ENCODE results near the gene C18orf54. TPM values are rescaled to one million over a fixed set of nuclear protein-coding genes. Genes with fewer than 3 reads are reported as not detected.
"Not testable (repeated sequence)": the region's sequence is repeated elsewhere in the genome, so short reads cannot be mapped to it uniquely, and the experiment has no call there.

C18orf54 gene
- polyA plus RNA-seq (2013, experiment 1 of 2) = 3.9 TPM
- 4.1 TPM for polyA plus RNA-seq (2013, experiment 2 of 2)

DNA sequence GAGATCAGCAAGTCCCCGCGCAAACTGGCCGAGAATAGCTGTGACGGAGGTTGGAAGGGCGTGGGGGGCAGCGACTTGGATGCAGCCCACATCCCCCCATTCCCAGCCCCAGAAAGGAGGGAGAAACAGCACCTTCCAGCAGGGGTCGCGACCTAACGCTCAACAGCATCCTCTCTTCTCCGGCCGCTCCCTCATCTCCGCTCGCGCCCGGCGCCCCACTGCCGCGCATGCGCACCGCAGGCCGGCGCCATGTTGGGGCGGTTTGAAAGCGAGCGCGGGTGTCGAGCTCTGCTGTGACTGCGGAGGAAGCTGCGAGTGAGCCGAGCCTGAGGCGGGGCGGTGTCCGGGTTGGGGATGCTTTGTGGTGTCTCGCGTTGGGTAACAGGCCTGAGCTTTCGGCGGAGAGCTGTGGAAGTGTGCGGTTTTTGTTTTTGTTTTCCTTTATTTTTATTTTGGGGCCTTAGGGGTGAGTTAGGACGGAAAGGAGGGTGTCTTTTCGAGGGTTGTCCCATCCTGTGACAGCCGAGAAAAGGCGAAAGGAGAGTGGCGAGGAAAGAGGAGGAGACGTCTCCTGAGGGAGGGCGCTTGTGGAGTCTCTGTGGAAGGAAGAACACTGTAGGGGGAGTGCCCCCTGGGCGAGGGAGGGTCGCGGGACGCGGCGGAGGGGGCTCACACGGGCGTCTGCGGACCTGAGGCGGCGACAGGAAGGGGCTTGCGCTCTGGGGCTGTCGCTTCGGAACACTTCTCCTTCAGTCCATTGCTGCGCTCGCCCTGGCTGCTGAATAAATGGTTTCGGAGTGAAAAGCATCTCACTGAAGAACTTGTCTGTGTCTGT lies at the start of gene C18orf54, which contains the start of gene STARD6:
Gene C18orf54 (plus strand): TSS at position 247 of the 835 bp plus-strand sequence. CDS start 2,667 bp downstream, outside the sequence.
Gene STARD6 (minus strand): TSS at position 199 of the 835 bp plus-strand sequence. CDS start 3,285 bp downstream, outside the sequence.
- Histone ChIP-seq H3K9me3 (ENCODE audit: control insufficient read depth, low read length) (no peaks in the 10 kb centered on the region), H3K27me3 (ENCODE audit: control insufficient read depth in 1 of 2, insufficient read depth in 1 of 2, low read length in 2 of 2) (no peaks in the 10 kb centered on the region), H2AK5ac (ENCODE audit: low read length, severe bottlenecking) (no peak within 1 kb of the TSS), H3K79me1 (replicated peaks; ENCODE audit: low read length, poor library complexity, severe bottlenecking) (peaks cover 8% of the 10 kb centered on the region), H3K4me3 (ENCODE audit: insufficient read depth in 1 of 2, low read depth in 1 of 2, low read length in 2 of 2) (peak within 1 kb of the TSS; percentile 80 to 95), H3K4me1 (ENCODE audit: control insufficient read depth, insufficient read depth, low read depth, low read length) (no peaks in the 10 kb centered on the region), H4K91ac (ENCODE audit: low read length) (peak within 1 kb of the TSS; percentile 95), H3K18ac (ENCODE audit: low read depth in 1 of 2, low read length in 2 of 2) (peak within 1 kb of the TSS; percentile 46 to 54), H4K8ac (ENCODE audit: low read length) (peak within 1 kb of the TSS; percentile 91), H3K36me3 (ENCODE audit: control insufficient read depth in 1 of 2, insufficient read depth in 2 of 2, low read depth in 1 of 2, low read length in 2 of 2) (no peaks in the 10 kb centered on the region), H2BK15ac (ENCODE audit: low read depth, poor library complexity, severe bottlenecking) (peak within 1 kb of the TSS; percentile 1), H3K4me2 (ENCODE audit: low read length, poor library complexity, severe bottlenecking) (peak within 1 kb of the TSS; percentile 88), H2BK12ac (ENCODE audit: low read length in 2 of 2) (peak within 1 kb of the TSS in 1 of 2 experiments; percentile 7), H3K23ac (ENCODE audit: low read length in 2 of 2) (peak within 1 kb of the TSS in 1 of 2 experiments; percentile 89), H2BK120ac (ENCODE audit: low read depth, low read length) (peak within 1 kb of the TSS; percentile 91), H3K27ac (ENCODE audit: low read length, poor library complexity, severe bottlenecking) (peak within 1 kb of the TSS; percentile 54), H2AFZ (ENCODE audit: low read depth, low read length) (peak within 1 kb of the TSS; percentile 92), H3K14ac (ENCODE audit: low read length in 2 of 2) (peak within 1 kb of the TSS in 1 of 2 experiments; percentile 97), H2BK5ac (ENCODE audit: low read depth, low read length, poor library complexity, severe bottlenecking) (peak within 1 kb of the TSS; percentile 22), H3K9ac (ENCODE audit: low read length) (peak within 1 kb of the TSS; percentile 91), H3K4ac (ENCODE audit: low read depth in 1 of 2, low read length in 2 of 2) (peak within 1 kb of the TSS; percentile 36 to 79)
- under 1% methylated on average over 55 of the region's 62 CpGs for WGBS
- DNase-seq = peak; percentile 90

DNA sequence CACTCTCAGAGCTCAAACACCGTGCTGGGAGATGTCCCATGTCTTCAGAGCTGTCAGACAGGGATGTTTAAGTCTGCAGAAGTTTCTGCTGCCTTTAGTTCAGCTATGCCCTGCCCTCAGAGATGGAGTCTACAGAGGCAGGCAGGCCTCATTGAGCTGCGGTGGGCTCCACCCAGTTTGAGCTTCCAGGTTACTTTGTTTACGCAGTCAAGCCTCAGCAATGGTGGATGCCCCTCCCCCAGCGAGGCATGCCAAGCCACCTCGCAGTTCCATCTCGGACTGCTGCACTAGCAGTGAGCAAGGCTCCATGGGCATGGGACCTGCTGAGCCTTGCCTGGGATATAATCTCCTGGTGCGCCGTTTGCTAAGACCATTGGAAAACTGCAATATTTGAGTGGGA lies 48.1 kb upstream of the C18orf54 start:
- not testable (repeated sequence) for H2BK120ac ChIP-seq (ENCODE audit: low read depth, low read length); H3K36me3 ChIP-seq (ENCODE audit: control insufficient read depth in 1 of 2, insufficient read depth in 2 of 2, low read depth in 1 of 2, low read length in 2 of 2); H3K9me3 ChIP-seq (ENCODE audit: control insufficient read depth, low read length); H3K4me2 ChIP-seq (ENCODE audit: low read length, poor library complexity, severe bottlenecking); H3K4ac ChIP-seq (ENCODE audit: low read depth in 1 of 2, low read length in 2 of 2); H2BK5ac ChIP-seq (ENCODE audit: low read depth, low read length, poor library complexity, severe bottlenecking); DNase-seq; H3K27me3 ChIP-seq (ENCODE audit: control insufficient read depth in 1 of 2, insufficient read depth in 1 of 2, low read length in 2 of 2); H3K4me1 ChIP-seq (ENCODE audit: control insufficient read depth, insufficient read depth, low read depth, low read length); H4K8ac ChIP-seq (ENCODE audit: low read length); H2AFZ ChIP-seq (ENCODE audit: low read depth, low read length); H2BK15ac ChIP-seq (ENCODE audit: low read depth, poor library complexity, severe bottlenecking); H2AK5ac ChIP-seq (ENCODE audit: low read length, severe bottlenecking); H3K79me1 ChIP-seq (replicated peaks; ENCODE audit: low read length, poor library complexity, severe bottlenecking); H4K91ac ChIP-seq (ENCODE audit: low read length); H3K9ac ChIP-seq (ENCODE audit: low read length); H3K23ac ChIP-seq (ENCODE audit: low read length in 2 of 2); H2BK12ac ChIP-seq (ENCODE audit: low read length in 2 of 2); H3K14ac ChIP-seq (ENCODE audit: low read length in 2 of 2); H3K27ac ChIP-seq (ENCODE audit: low read length, poor library complexity, severe bottlenecking); H3K18ac ChIP-seq (ENCODE audit: low read depth in 1 of 2, low read length in 2 of 2); H3K4me3 ChIP-seq (ENCODE audit: insufficient read depth in 1 of 2, low read depth in 1 of 2, low read length in 2 of 2)
- WGBS = 82% methylated on average over 8 of the region's 8 CpGs

DNA sequence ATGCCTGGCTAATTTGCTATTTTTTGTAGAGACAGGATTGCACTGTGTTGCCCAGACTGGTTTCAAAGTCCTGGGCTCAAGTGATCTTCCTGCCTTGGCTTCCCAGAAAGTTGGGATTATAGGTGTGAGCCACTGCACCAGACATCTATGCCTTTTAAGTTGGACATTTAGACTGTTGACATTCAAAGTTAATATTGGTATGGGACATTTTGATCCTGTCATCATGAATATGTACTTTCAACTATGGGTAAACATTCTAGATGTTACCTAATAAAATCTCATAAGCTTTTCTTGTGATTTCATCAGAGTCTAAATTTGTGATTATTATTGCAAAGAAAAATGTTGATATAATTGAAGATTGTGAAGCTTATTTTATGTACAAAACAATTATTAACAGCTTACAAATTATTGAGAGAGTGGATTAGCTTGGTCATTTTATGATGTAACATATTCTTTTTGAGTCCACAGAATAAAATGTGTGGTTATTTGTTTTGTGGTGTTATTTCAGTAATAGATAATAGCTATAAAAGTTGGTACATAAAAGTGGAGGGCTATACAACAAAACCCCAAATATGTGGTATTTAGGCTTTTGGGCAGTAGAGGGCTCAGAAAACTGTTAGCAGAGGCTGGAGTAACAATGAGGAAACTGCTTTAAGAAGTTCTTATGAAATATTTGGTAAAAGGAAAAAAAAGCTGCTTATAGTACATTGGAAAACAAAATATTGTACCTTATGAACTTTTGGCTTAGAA lies 41.5 kb upstream of the C18orf54 start:
- no peaks in the 10 kb centered on the region for H3K79me1 ChIP-seq (replicated peaks; ENCODE audit: low read length, poor library complexity, severe bottlenecking)
- H2BK12ac ChIP-seq (ENCODE audit: low read length in 2 of 2) = no peak overlapping the region
- no peak overlapping the region for H2BK5ac ChIP-seq (ENCODE audit: low read depth, low read length, poor library complexity, severe bottlenecking)
- no peak overlapping the region for H4K91ac ChIP-seq (ENCODE audit: low read length)
- H3K27ac ChIP-seq (ENCODE audit: low read length, poor library complexity, severe bottlenecking) = no peak overlapping the region
- H3K4me1 ChIP-seq (ENCODE audit: control insufficient read depth, insufficient read depth, low read depth, low read length) = no peaks in the 10 kb centered on the region
- DNase-seq = no peak
- no peak overlapping the region for H3K9ac ChIP-seq (ENCODE audit: low read length)
- no peak overlapping the region for H2BK15ac ChIP-seq (ENCODE audit: low read depth, poor library complexity, severe bottlenecking)
- no peak overlapping the region for H3K18ac ChIP-seq (ENCODE audit: low read depth in 1 of 2, low read length in 2 of 2)
- H3K23ac ChIP-seq (ENCODE audit: low read length in 2 of 2) = no peak overlapping the region
- H3K4me3 ChIP-seq (ENCODE audit: insufficient read depth in 1 of 2, low read depth in 1 of 2, low read length in 2 of 2) = no peak overlapping the region
- H4K8ac ChIP-seq (ENCODE audit: low read length) = no peak overlapping the region
- H3K14ac ChIP-seq (ENCODE audit: low read length in 2 of 2) = no peak overlapping the region
- H3K9me3 ChIP-seq (ENCODE audit: control insufficient read depth, low read length) = peaks cover 14% of the 10 kb centered on the region
- no peak overlapping the region for H3K4ac ChIP-seq (ENCODE audit: low read depth in 1 of 2, low read length in 2 of 2)
- no peaks in the 10 kb centered on the region for H3K27me3 ChIP-seq (ENCODE audit: control insufficient read depth in 1 of 2, insufficient read depth in 1 of 2, low read length in 2 of 2)
- H3K36me3 ChIP-seq (ENCODE audit: control insufficient read depth in 1 of 2, insufficient read depth in 2 of 2, low read depth in 1 of 2, low read length in 2 of 2) = no peaks in the 10 kb centered on the region
- no peak overlapping the region for H2BK120ac ChIP-seq (ENCODE audit: low read depth, low read length)
- H3K4me2 ChIP-seq (ENCODE audit: low read length, poor library complexity, severe bottlenecking) = no peak overlapping the region
- no peak overlapping the region for H2AK5ac ChIP-seq (ENCODE audit: low read length, severe bottlenecking)
- no peak overlapping the region for H2AFZ ChIP-seq (ENCODE audit: low read depth, low read length)

GRCh38 chr18:54323561-54323960 lies 34.1 kb upstream of the C18orf54 start:
- H3K14ac ChIP-seq (ENCODE audit: low read length in 2 of 2) = no peak overlapping the region
- no peak overlapping the region for H3K18ac ChIP-seq (ENCODE audit: low read depth in 1 of 2, low read length in 2 of 2)
- H4K8ac ChIP-seq (ENCODE audit: low read length) = no peak overlapping the region
- no peak overlapping the region for H3K23ac ChIP-seq (ENCODE audit: low read length in 2 of 2)
- H3K4me3 ChIP-seq (ENCODE audit: insufficient read depth in 1 of 2, low read depth in 1 of 2, low read length in 2 of 2) = no peak overlapping the region
- H4K91ac ChIP-seq (ENCODE audit: low read length) = no peak overlapping the region
- no peak overlapping the region for H2AFZ ChIP-seq (ENCODE audit: low read depth, low read length)
- no peak overlapping the region for H2BK5ac ChIP-seq (ENCODE audit: low read depth, low read length, poor library complexity, severe bottlenecking)
- no peak overlapping the region for H2AK5ac ChIP-seq (ENCODE audit: low read length, severe bottlenecking)
- H3K9me3 ChIP-seq (ENCODE audit: control insufficient read depth, low read length) = no peaks in the 10 kb centered on the region
- no peaks in the 10 kb centered on the region for H3K27me3 ChIP-seq (ENCODE audit: control insufficient read depth in 1 of 2, insufficient read depth in 1 of 2, low read length in 2 of 2)
- H3K79me1 ChIP-seq (replicated peaks; ENCODE audit: low read length, poor library complexity, severe bottlenecking) = no peaks in the 10 kb centered on the region
- no peak overlapping the region for H2BK15ac ChIP-seq (ENCODE audit: low read depth, poor library complexity, severe bottlenecking)
- no peak overlapping the region for H3K4ac ChIP-seq (ENCODE audit: low read depth in 1 of 2, low read length in 2 of 2)
- no peak overlapping the region for H3K4me2 ChIP-seq (ENCODE audit: low read length, poor library complexity, severe bottlenecking)
- no peak overlapping the region for H2BK12ac ChIP-seq (ENCODE audit: low read length in 2 of 2)
- no peaks in the 10 kb centered on the region for H3K4me1 ChIP-seq (ENCODE audit: control insufficient read depth, insufficient read depth, low read depth, low read length)
- H3K36me3 ChIP-seq (ENCODE audit: control insufficient read depth in 1 of 2, insufficient read depth in 2 of 2, low read depth in 1 of 2, low read length in 2 of 2) = no peaks in the 10 kb centered on the region
- no peak for DNase-seq
- no peak overlapping the region for H3K27ac ChIP-seq (ENCODE audit: low read length, poor library complexity, severe bottlenecking)
- no peak overlapping the region for H3K9ac ChIP-seq (ENCODE audit: low read length)
- no peak overlapping the region for H2BK120ac ChIP-seq (ENCODE audit: low read depth, low read length)

Measured in mesenchymal stem cell (in vitro differentiated cells and primary cell).